Raji (cell line): ENCODE data around the gene PCDHGB5.
"Not testable (repeated sequence)": the region's sequence is repeated elsewhere in the genome, so short reads cannot be mapped to it uniquely, and the experiment has no call there.

Experiments used
- POLR2A ChIP-seq: IDR thresholded peaks from 2 replicates; pipeline ENCODE4 v1.6.1; 2011; ENCODE audit warnings: low read depth, low read length, control low read depth; ENCODE audit not compliant: insufficient read depth

The PCDHGB5 gene

GRCh38 chr5:141369994-141370848, 27.5 kb upstream of the PCDHGB5 start, which contains the start of gene PCDHGB3:
PCDHGB3 (plus strand) TSS chr5:141370242; CDS start chr5:141370395, 153 bp downstream.
- TF ChIP-seq POLR2A, result no peak

DNA sequence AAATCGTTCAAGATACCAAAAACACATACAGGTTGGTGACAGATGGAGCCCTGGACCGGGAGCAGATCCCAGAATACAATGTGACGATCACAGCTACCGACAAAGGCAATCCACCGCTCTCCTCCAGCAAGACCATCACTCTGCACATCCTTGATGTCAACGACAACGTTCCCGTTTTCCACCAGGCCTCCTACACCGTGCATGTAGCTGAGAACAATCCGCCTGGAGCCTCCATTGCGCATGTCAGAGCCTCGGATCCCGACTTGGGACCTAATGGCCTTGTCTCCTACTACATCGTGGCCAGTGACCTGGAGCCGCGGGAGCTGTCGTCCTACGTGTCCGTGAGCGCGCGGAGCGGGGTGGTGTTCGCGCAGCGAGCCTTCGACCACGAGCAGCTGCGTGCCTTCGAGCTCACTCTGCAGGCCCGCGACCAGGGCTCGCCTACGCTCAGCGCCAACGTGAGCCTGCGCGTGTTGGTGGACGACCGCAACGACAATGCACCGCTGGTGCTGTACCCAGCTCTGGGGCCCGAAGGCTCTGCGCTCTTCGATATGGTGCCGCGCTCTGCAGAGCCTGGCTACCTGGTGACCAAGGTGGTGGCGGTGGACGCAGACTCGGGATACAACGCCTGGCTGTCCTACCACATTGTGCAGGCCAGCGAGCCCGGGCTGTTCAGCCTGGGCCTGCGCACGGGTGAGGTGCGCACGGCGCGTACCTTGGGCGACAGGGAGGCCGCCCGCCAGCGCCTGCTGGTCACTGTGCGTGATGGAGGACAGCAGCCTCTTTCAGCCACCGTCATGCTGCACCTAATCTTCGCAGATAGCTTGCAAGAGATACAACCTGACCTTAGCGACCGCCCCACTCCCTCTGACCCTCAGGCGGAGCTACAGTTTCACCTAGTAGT, 25.9 kb upstream of the PCDHGB5 start:
- no peak for TF ChIP-seq POLR2A

DNA sequence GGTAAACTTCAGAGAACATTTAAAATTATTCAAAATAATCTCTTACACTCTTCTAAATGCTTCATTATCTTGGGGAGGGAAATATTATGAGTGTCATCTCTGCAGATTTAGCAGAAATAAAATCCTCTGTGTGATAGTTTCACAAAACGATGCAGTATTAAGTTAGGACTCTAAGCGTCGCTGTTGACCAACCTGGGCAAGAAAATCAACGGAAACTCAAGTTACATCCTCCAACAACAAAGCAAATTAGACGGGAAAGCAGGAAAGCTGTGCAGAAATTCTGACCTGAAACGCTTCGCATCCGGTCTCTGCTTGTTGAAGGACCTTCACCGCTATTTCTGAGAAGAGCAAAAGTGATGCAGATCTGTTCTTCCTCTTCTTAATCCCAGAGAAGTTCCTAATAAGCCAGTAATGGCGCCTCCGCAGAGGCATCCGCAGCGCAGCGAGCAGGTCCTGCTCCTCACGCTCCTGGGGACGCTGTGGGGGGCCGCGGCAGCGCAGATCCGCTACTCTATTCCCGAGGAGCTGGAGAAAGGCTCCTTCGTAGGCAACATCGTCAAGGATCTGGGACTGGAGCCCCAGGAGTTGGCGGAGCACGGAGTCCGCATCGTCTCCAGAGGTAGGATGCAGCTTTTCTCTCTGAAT, 24.0 kb upstream of the PCDHGB5 start, which contains the start of gene PCDHGA6:
PCDHGA6 (plus strand) TSS at position 219 of the 645 bp plus-strand sequence; CDS start at position 412, 193 bp downstream.
- no peak for TF ChIP-seq POLR2A

DNA sequence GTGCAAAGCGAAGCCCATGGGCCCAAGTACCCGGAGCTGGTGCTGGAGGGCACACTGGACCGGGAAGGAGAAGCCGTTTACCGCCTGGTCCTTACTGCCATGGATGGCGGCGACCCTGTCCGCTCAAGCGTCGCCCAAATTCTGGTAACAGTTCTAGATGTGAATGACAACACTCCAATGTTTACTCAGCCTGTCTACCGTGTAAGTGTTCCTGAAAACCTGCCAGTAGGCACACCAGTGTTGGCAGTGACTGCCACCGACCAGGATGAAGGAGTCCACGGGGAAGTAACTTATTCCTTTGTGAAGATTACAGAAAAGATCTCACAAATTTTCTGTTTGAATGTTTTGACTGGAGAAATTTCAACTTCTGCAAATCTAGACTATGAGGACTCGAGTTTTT, 23.1 kb upstream of the PCDHGB5 start:
- TF ChIP-seq POLR2A, result no peak

DNA sequence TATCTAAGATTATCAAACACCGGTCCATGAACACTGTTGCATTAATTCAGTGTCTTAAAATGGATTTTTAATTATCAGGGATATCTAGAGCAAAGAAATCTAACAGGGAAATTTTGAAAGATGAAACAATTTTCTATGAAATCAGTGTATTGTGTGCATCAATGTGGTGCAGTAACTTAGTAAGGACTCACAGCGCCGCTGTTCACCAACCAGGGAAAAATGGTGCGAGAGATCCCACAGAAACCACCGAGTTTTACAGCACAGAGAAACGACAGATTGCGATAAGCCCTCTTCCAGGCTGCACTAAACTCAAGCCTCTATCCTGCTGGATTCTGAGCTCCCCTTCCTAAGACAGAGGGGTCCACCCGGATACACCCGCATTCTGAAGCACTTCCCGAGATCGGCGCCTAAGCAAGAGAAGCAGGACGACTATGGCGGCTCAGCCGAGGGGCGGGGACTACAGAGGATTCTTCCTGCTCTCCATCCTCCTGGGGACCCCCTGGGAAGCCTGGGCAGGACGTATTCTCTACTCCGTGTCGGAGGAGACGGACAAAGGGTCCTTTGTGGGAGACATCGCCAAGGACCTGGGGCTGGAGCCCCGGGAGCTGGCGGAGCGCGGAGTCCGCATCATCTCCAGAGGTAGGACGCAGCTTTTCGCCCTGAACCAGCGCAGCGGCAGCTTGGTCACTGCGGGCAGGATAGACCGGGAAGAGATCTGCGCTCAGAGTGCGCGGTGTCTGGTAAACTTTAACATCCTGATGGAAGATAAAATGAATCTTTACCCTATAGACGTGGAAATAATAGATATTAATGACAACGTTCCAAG, 15.1 kb upstream of the PCDHGB5 start, which contains the start of gene PCDHGA7:
PCDHGA7 (plus strand) TSS at position 274 of the 826 bp plus-strand sequence; CDS start at position 432, 158 bp downstream.
- no peak for TF ChIP-seq POLR2A

DNA sequence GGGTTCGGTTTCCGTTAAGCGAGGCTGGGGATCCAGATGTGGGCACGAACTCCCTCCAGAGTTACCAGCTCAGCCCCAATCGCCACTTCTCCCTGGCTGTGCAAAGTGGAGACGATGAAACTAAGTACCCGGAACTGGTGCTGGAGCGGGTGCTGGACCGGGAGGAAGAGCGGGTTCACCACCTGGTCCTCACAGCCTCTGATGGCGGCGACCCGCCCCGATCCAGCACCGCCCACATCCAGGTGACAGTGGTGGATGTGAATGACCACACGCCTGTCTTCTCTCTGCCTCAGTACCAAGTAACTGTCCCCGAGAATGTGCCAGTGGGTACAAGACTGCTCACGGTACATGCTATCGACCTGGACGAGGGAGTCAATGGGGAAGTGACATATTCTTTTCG, 14.4 kb upstream of the PCDHGB5 start:
- no peak for TF ChIP-seq POLR2A

DNA sequence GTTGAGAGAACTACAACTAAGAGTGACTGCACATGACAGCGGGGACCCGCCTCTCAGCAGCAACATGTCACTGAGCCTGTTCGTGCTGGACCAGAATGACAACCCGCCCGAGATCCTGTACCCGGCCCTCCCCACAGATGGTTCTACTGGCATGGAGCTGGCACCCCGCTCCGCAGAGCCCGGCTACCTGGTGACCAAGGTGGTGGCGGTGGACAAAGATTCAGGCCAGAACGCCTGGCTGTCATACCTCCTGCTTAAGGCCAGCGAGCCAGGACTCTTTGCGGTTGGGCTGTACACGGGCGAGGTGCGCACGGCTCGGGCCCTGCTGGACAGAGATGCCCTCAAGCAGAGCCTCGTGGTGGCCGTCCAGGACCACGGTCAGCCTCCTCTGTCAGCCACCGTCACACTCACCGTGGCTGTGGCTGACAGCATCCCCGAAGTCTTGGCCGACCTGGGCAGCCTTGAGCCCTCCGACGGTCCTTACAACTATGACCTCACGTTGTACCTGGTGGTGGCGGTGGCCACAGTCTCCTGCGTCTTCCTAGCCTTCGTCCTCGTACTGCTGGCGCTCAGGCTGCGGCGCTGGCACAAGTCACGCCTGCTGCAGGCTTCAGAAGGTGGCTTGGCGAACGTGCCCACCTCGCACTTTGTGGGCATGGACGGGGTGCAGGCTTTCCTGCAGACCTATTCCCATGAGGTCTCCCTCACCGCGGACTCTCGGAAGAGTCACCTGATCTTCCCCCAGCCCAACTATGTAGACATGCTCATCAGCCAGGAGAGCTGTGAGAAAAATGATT, 13.1 kb upstream of the PCDHGB5 start:
- no peak for TF ChIP-seq POLR2A

DNA sequence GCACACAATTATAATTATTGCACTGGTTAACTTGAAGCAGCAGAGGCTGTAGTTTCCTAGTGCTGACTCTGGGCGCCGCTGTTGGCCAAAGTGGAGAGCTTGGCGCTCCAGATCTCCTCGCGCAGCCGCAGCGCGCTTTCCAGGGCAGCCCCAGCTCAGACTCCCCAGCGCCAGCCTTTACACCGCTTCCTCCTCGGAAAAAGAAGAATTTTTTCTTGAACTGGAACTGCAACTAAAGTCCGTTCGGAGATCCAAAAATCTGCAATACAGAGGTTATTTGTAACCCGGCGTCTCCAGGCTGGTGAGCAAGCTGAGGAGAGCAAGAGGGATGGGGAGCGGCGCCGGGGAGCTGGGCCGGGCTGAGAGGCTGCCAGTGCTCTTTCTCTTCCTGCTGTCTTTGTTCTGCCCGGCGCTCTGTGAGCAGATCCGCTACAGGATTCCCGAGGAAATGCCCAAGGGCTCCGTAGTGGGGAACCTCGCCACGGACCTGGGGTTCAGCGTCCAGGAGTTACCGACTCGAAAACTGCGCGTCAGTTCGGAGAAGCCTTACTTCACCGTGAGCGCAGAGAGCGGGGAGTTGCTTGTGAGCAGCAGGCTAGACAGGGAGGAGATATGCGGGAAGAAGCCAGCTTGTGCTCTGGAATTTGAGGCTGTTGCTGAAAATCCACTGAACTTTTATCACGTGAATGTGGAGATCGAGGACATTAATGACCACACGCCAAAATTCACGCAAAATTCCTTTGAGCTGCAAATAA, 10.0 kb upstream of the PCDHGB5 start, which contains the start of gene PCDHGB4:
PCDHGB4 (plus strand) TSS at position 142 of the 755 bp plus-strand sequence; CDS start at position 329, 187 bp downstream.
- TF ChIP-seq POLR2A, result not testable (repeated sequence)

DNA sequence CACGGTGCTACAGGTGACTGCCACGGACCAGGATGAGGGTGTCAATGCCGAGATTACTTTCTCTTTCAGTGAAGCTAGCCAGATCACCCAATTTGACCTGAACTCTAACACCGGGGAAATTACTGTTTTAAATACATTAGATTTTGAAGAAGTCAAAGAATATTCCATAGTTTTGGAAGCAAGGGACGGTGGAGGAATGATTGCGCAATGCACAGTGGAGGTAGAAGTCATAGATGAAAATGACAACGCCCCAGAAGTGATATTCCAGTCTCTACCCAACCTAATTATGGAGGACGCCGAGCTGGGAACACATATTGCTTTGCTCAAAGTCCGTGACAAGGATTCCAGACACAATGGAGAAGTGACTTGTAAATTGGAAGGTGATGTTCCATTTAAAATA, 9.1 kb upstream of the PCDHGB5 start:
- no peak for TF ChIP-seq POLR2A

DNA sequence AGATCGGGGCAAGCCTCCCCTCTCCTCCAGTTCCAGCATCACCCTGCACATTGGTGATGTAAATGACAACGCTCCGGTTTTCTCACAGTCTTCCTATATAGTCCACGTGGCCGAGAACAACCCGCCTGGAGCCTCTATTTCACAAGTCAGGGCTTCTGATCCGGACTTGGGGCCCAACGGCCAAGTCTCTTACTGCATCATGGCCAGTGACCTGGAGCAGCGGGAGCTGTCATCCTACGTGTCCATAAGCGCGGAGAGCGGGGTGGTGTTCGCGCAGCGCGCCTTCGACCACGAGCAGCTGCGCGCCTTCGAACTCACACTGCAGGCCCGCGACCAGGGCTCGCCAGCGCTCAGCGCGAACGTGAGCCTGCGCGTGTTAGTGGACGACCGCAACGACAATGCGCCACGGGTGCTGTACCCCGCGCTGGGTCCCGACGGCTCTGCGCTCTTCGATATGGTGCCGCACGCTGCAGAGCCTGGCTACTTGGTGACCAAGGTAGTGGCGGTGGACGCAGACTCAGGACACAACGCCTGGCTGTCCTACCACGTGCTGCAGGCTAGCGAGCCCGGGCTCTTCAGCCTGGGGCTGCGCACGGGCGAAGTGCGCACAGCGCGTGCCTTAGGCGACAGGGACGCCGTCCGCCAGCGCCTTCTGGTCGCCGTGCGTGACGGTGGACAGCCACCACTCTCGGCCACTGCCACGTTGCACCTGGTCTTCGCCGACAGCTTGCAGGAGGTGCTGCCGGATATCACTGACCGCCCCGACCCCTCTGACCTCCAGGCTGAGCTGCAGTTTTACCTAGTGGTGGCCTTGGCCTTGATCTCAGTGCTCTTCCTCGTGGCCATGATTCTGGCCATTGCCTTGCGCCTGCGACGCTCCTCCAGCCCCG, 8.3 kb upstream of the PCDHGB5 start:
- TF ChIP-seq POLR2A, result no peak

DNA sequence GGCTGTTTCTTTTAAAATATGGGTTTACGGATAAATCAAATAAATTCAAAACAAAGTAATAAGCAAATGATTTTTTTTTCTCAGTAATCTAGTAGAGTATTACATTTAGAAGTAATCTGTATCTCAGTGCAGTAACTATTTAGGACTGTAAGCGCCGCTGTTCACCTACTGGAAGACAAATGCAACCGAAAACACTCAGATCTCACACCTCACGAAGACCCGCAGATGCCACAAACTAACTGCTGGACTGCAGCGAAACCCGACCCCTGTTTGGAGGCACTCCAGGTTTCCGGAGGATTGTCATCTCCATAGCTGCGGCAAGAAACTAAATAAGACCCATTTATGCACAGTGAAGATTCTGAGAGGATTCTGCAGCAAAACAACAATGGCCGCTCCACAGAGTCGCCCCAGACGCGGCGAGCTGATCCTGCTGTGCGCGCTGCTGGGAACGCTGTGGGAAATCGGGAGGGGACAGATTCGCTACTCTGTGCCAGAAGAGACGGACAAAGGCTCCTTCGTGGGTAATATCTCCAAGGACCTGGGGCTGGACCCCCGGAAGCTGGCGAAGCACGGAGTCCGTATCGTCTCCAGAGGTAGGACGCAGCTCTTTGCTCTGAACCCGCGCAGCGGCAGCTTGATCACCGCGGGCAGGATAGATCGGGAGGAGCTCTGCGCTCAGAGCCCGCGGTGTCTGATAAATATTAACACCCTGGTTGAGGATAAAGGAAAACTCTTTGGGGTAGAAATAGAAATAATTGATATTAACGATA, 5.1 kb upstream of the PCDHGB5 start, which contains the start of gene PCDHGA8:
PCDHGA8 (plus strand) TSS at position 205 of the 770 bp plus-strand sequence; CDS start at position 386, 181 bp downstream.
- no peak for TF ChIP-seq POLR2A

- TF ChIP-seq POLR2A, result no peak
These were observed 4.5 kb upstream of the PCDHGB5 start for GRCh38 chr5:141393267-141393666.
